Measurements from ENCODE around the gene ZNF628. TPM values are rescaled to one million over a fixed set of nuclear protein-coding genes. Genes with fewer than 3 reads are reported as not detected.

The ZNF628 gene
- total RNA-seq, 1 donor from 2014 or later: 13.2 TPM

DNA sequence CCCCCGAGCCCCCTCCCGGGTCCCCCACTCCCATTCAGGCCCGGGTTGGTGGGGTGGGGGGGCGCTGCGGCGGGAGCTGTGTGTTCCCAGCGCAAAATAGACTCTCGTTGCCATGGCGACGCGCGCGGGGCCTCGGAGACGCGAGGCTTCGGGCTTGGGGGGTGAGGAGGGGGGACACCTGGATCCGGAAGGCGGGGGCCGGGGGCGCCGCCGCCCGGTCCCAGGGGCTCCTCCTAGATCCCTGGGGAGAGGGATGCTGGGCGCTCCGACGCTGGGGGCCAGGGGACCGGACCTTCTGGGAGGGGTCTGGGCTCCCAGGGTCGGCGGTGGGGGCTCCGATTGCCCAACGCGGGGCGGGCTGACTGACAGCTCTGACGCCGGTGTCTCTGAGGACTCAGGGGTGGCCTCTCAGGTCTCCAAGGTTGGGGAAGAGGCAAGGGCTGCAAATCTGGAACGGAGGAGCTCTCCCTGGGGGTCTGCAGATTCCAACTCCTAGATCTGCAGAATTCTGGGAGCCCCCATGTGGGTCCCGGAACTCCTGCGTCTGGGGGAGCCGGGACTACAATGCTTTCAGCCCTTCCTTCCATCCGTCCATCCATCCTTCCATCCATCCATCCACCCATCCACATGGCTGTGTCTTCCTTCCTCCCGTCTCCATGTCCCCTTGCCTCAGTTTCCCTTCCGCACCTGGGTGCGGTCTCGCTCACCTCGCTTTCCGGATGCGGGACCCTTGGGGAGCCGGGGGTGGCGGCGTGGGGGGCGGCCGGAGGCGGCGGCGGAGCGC, 24.3 kb upstream of the ZNF628 start:
- H3K36me3 ChIP-seq: peaks cover 0 to 7% of the 10 kb centered on the region in 2 donors
- intact Hi-C loops (cut with DNase I): no loop called here
- H3K9me3 ChIP-seq: no peaks in the 10 kb centered on the region
- peak overlapping the region; percentile 16 for H3K4me3 ChIP-seq
- no peak overlapping the region for H3K27ac ChIP-seq
- TF ChIP-seq, protein P1, sequence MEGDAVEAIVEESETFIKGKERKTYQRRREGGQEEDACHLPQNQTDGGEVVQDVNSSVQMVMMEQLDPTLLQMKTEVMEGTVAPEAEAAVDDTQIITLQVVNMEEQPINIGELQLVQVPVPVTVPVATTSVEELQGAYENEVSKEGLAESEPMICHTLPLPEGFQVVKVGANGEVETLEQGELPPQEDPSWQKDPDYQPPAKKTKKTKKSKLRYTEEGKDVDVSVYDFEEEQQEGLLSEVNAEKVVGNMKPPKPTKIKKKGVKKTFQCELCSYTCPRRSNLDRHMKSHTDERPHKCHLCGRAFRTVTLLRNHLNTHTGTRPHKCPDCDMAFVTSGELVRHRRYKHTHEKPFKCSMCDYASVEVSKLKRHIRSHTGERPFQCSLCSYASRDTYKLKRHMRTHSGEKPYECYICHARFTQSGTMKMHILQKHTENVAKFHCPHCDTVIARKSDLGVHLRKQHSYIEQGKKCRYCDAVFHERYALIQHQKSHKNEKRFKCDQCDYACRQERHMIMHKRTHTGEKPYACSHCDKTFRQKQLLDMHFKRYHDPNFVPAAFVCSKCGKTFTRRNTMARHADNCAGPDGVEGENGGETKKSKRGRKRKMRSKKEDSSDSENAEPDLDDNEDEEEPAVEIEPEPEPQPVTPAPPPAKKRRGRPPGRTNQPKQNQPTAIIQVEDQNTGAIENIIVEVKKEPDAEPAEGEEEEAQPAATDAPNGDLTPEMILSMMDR (IDR thresholded peaks at IDR 0.05): no peak
- peaks cover 0 to 11% of the 10 kb centered on the region in 2 donors for H3K4me1 ChIP-seq
- peaks cover 19% of the 10 kb centered on the region for H3K27me3 ChIP-seq
- DNase-seq (ENCODE audit: low spot score in 2 of 2): no peak

DNA sequence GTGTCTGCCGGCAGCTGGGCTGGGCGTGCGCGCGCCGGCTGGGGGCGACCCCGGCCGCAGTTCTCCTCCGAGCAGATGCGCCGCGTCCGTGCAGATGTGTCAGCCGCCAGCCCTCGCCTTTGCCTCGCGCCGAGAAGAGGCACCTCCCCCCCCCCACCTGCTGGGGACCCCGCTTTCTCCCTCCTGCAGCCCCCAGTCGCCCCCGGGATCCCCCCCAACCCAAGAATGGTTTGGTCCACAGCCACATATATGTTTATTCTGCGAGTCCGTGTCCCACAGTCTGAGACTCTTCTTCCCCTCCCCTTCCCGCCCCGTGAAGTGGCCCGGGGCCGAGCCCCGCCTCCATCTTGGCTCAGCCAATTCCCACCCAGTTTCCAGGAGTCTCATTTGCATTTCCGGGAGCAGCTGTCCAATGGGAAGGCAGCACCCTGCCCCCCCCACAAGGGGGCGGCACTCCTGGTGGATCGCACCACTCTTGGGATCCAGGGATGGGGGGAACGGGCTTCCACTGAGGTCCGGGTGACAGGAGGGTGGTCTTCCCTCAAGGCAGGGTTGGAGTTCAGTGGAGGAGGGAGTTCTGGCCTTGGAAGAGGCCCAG, 23.6 kb upstream of the ZNF628 start:
- intact Hi-C loops (cut with DNase I): no loop called here
- no peaks in the 10 kb centered on the region for H3K9me3 ChIP-seq
- TF ChIP-seq, protein P1 (IDR thresholded peaks at IDR 0.05): peak in 1 of 3 experiments; percentile 10
- H3K4me3 ChIP-seq: no peak overlapping the region
- peaks cover 0 to 7% of the 10 kb centered on the region in 2 donors for H3K36me3 ChIP-seq
- peaks cover 19% of the 10 kb centered on the region for H3K27me3 ChIP-seq
- no peak for DNase-seq (ENCODE audit: low spot score in 2 of 2)
- H3K4me1 ChIP-seq: peaks cover 0 to 11% of the 10 kb centered on the region in 2 donors
- no peak overlapping the region for H3K27ac ChIP-seq

DNA sequence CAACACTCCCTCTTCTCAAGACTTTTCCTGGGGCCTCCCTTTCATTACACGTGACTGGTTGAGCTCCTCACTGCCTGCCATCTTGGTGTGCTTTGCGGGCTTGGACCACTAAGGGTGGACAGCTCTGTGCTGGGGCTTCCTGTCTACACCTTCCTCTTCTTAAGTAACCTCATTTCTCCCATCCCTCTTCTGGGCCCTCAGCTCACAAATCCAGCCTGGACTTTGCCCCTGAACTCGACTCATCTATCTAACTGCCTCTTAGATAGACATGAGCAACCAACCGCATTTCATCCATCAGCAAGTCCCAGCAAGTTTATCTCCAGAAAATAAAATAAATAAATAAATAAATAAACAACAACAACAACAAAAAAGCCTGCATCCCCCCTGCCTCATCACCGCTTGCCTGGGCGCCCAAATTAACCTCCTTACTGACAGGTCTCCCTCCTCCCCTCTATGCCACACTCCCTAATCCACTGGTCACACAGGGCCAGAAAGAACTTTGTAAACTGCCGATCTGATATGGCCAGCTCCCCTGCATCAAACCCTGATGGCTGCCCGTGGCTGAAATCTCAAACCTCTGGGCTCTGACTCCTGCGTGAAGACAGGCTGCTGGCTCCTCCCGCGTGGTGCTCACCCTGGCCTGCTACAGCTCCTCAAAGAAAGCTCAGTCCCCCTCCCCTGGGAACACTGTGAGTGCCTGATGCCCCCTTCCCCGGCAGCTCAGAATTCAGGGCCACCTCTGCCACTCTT, 22.7 kb upstream of the ZNF628 start:
- Histone ChIP-seq H3K4me1 (peaks cover 0 to 11% of the 10 kb centered on the region in 2 donors), H3K27me3 (peaks cover 19% of the 10 kb centered on the region), H3K27ac (no peak overlapping the region), H3K9me3 (no peaks in the 10 kb centered on the region), H3K36me3 (peaks cover 0 to 7% of the 10 kb centered on the region in 2 donors), H3K4me3 (no peak overlapping the region)
- DNase-seq (ENCODE audit: low spot score in 2 of 2): no peak
- intact Hi-C loops (cut with DNase I): no loop called here
- TF ChIP-seq, protein P1 (IDR thresholded peaks at IDR 0.05): no peak

DNA sequence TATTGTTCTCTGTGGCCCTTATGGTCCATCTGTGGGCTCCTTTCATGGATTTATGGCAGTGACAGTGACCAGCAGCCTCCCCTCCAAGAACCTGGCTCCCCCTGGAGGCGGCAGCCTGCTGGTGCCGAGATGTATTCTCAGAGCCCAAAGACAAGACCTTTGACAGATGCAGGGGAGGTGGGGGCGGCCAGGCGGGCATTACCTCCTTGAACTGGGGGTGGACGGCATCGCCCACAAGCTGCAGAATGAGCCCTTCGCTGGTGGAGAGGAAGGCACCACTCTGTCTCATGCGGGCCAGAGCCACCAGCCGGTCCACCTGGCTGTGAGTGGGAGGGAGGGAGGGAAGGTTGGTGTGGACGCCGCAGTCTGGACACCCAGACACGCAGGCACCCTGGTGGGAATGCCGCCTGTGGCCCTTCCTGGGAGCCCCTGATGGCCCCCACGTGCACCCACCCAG, 21.6 kb upstream of the ZNF628 start:
- Histone ChIP-seq H3K36me3 (peaks cover 0 to 7% of the 10 kb centered on the region in 2 donors), H3K27me3 (peaks cover 19% of the 10 kb centered on the region), H3K27ac (no peak overlapping the region), H3K4me1 (peaks cover 0 to 11% of the 10 kb centered on the region in 2 donors), H3K9me3 (no peaks in the 10 kb centered on the region), H3K4me3 (no peak overlapping the region)
- intact Hi-C loops (cut with DNase I): no loop called here
- DNase-seq (ENCODE audit: low spot score in 2 of 2): no peak
- TF ChIP-seq, protein P1 (IDR thresholded peaks at IDR 0.05): peak in 2 of 3 experiments; percentile 20 to 43

DNA sequence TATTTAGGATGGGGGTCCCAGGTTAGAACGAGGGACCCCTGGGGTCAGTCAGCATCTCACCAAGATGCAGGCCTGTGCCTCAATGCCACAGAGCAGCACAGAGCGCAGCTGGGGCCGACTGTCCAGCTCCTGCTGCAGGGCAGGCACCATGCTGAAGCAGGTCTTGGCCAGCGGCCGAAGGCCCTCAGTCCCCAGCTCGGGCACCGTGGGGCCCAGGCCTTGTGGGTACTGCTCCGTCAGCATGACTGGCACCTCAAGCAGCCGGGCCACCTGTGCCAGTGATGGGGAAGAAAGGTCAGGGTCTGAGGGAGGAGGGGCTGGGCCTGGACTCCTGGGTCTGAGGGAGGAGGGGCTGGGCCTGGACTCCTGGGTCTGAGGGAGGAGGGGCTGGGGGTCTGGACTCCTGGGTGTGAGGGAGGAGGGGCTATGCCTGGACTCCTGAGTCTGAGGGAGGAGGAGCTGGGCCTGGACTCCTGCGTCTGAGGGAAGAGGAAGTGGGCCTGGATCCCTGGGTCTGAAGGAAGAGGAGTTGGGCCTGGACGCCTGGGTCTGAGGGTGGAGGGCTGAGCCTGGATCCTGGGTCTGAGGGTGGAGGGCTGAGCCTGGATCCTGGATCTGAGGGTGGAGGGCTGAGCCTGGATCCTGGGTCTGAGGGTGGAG, 20.7 kb upstream of the ZNF628 start:
- Histone ChIP-seq H3K4me1 (peaks cover 0 to 15% of the 10 kb centered on the region in 2 donors), H3K27ac (no peak overlapping the region), H3K4me3 (no peak overlapping the region), H3K36me3 (peaks cover 0 to 7% of the 10 kb centered on the region in 2 donors), H3K27me3 (peaks cover 19% of the 10 kb centered on the region), H3K9me3 (no peaks in the 10 kb centered on the region)
- no peak for DNase-seq (ENCODE audit: low spot score in 2 of 2)
- TF ChIP-seq, protein P1 (IDR thresholded peaks at IDR 0.05): no peak
- intact Hi-C loops (cut with DNase I): no loop called here

Measured in ascending aorta (tissue), 2 donors.